NCI-H2029 (cell line): ENCODE measurements around the gene SLC10A7.

Experiments
- DNase-seq: peaks from one replicate; lab custom pipeline; 2025; lab: John Stamatoyannopoulos, UW

The SLC10A7 gene

DNA sequence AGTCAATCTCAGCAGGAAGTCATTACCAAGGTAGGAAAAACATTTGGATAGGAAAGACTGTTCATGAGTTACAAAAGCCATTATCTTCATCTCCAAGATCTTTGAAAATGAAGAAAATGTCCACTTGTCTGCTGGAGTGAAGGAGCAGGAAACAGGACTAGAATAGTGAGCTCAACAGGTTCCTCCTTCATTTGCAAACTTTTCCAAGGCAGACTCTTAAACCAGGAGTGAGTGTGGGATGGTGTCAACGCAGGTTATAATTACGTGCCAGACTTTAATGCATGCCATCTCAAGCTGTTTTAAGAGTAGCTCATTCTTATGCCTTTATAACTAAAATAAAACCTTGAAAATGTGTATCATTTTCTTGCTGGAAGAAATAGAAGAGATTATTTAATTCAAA is 310.9 kb downstream of the SLC10A7 start:
- DNase-seq: no peak

DNA sequence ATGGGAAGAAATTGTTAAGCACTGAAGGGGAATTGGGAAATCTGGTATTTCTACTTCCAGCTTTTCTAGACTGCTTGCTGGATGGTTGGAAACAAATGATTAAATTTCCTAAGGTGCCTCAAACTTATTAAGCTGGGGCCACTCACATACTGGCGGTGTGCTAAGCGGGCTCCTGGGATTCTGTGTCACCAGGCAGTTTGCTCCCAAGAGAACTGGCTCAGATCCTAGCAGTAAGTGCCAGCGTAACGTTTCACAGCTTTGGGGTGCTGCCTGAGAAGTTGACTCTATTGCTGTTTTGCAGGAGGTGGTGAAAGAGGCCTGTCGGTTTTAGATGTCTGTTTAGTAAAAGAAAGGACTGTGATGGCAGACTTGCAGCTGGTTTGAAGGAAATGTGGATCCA is 314.3 kb downstream of the SLC10A7 start:
- DNase-seq: no peak
